Body of pancreas (tissue), 4 donors: Measurements from ENCODE around the gene ING3. TPM values are rescaled to one million over a fixed set of nuclear protein-coding genes. Genes with fewer than 3 reads are reported as not detected.

Experiments
- ATAC-seq: fragments of 150-250 bp; one replicate; pipeline ENCODE4 v1.9.1; 2016
- DNase-seq, 4 donors: peaks; one replicate each; pipeline ENCODE4 v3.0.0-alpha.2; 2019
- H3K27ac ChIP-seq, 4 donors: fragments of 200-600 bp; sonication (generic); 1 replicate in 3 of 4; 2 replicates in 1 of 4; pipeline versions ENCODE4 v1.5.1 to v1.6.1; 2016 to 2019; ENCODE audit warnings: mild to moderate bottlenecking in 1 of 4, mixed read lengths in 1 of 4, moderate library complexity in 1 of 4
- H3K27me3 ChIP-seq, 2 donors: fragments of 200-600 bp; sonication (generic); one replicate each; pipeline ENCODE4 v1.6.0; 2016; ENCODE audit warnings: mild to moderate bottlenecking in 1 of 2
- H3K36me3 ChIP-seq, 2 donors: fragments of 200-600 bp; sonication (generic); replicated peaks in 1 of 2; 2 replicates each; pipeline ENCODE4 v1.5.1; 2016; ENCODE audit warnings: low read depth in 2 of 2; ENCODE audit not compliant: insufficient read depth in 1 of 2
- H3K4me1 ChIP-seq: fragments of 200-600 bp; sonication (generic); one replicate; pipeline ENCODE4 v1.6.0; 2016
- H3K4me3 ChIP-seq, 2 donors: fragments of 200-600 bp; sonication (generic); 1 replicate in 1 of 2; 2 replicates in 1 of 2; pipeline ENCODE4 v1.5.1; 2016 to 2019
- H3K9me3 ChIP-seq, 3 donors: fragments of 200-600 bp; sonication (generic); 1 replicate in 2 of 3; 2 replicates in 1 of 3; pipeline ENCODE4 v1.5.1; 2016
- POLR2A ChIP-seq, 3 donors: fragments of 450-650 bp; IDR thresholded peaks; one replicate each; pipeline ENCODE4 v1.6.1; 2016; ENCODE audit warnings: antibody characterized with exemption in 3 of 3, mild to moderate bottlenecking in 2 of 3
- WGBS, 2 donors: methylation state at CpG; one replicate each; pipeline ENCODE4 v1.1.5; 2017; 5-methylcytosine and 5-hydroxymethylcytosine counted together
- intact Hi-C: fragments of 100-400 bp; cut with DNase I; formaldehyde crosslinking; loops from one replicate; pipeline ENCODE4 v1.15.1; 2023
- total RNA-seq, 2 donors: library from RNA; depleted of rRNA; stranded (reverse); fragments of >200 nt; gene quantifications; one replicate each; pipeline ENCODE4 v1.1.0, GENCODE V29; 2016
- TF ChIP-seq, protein P1 (sequence below), 7 experiments: fragments of 450-650 bp in 4 of 7; fragments of 200-600 bp in 3 of 7; sonication (generic) in 3 of 7; IDR thresholded peaks; one replicate each; pipeline ENCODE4 v1.5.1; 2016 to 2019; ENCODE audit warnings: antibody characterized with exemption in 7 of 7

ING3 gene
- total RNA-seq, 2 donors from 2014 or later: 7.6 to 9.1 TPM

- Histone ChIP-seq H3K4me3 (no peak overlapping the region), H3K27ac (no peak overlapping the region), H3K9me3 (no peaks in the 10 kb centered on the region), H3K4me1 (no peaks in the 10 kb centered on the region), H3K27me3 (no peaks in the 10 kb centered on the region), H3K36me3 (peaks cover 0 to 19% of the 10 kb centered on the region in 2 donors)
- no peak for ATAC-seq
- intact Hi-C loops: no loop called here
- TF ChIP-seq POLR2A (IDR thresholded peaks at IDR 0.05): no peak
- TF ChIP-seq, protein P1, sequence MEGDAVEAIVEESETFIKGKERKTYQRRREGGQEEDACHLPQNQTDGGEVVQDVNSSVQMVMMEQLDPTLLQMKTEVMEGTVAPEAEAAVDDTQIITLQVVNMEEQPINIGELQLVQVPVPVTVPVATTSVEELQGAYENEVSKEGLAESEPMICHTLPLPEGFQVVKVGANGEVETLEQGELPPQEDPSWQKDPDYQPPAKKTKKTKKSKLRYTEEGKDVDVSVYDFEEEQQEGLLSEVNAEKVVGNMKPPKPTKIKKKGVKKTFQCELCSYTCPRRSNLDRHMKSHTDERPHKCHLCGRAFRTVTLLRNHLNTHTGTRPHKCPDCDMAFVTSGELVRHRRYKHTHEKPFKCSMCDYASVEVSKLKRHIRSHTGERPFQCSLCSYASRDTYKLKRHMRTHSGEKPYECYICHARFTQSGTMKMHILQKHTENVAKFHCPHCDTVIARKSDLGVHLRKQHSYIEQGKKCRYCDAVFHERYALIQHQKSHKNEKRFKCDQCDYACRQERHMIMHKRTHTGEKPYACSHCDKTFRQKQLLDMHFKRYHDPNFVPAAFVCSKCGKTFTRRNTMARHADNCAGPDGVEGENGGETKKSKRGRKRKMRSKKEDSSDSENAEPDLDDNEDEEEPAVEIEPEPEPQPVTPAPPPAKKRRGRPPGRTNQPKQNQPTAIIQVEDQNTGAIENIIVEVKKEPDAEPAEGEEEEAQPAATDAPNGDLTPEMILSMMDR (IDR thresholded peaks at IDR 0.05): no peak
- DNase-seq: no peak
Measured at GRCh38 chr7:120966961-120967360, 16.4 kb downstream of the ING3 start.

- H3K36me3 ChIP-seq: peaks cover 0 to 24% of the 10 kb centered on the region in 2 donors
- 82 to 86% methylated on average over 1 of the region's 1 CpG for WGBS, 2 donors
- H3K27me3 ChIP-seq: no peaks in the 10 kb centered on the region
- DNase-seq (no peak), ATAC-seq (no peak)
- TF ChIP-seq, protein P1 (IDR thresholded peaks at IDR 0.05): no peak
- no peak for TF ChIP-seq POLR2A (IDR thresholded peaks at IDR 0.05)
- H3K4me1 ChIP-seq: no peaks in the 10 kb centered on the region
- H3K27ac ChIP-seq: no peak overlapping the region
- H3K9me3 ChIP-seq: no peaks in the 10 kb centered on the region
- intact Hi-C loops: no loop called here
- H3K4me3 ChIP-seq: no peak overlapping the region
Measured at GRCh38 chr7:120973849-120974248, 23.3 kb downstream of the ING3 start.

GRCh38 chr7:120979765-120980499 is 29.4 kb downstream of the ING3 start:
- no peak for TF ChIP-seq POLR2A (IDR thresholded peaks at IDR 0.05)
- TF ChIP-seq, protein P1 (IDR thresholded peaks at IDR 0.05): no peak
- intact Hi-C loops: no loop called here
- Histone ChIP-seq H3K4me1 (no peaks in the 10 kb centered on the region), H3K27ac (no peak overlapping the region), H3K4me3 (no peak overlapping the region), H3K27me3 (no peaks in the 10 kb centered on the region), H3K9me3 (no peaks in the 10 kb centered on the region), H3K36me3 (peaks cover 0 to 2% of the 10 kb centered on the region in 2 donors)
- DNase-seq (no peak), ATAC-seq (no peak)
- WGBS, 2 donors: 4 to 9% methylated on average over 1 of the region's 1 CpG

DNA sequence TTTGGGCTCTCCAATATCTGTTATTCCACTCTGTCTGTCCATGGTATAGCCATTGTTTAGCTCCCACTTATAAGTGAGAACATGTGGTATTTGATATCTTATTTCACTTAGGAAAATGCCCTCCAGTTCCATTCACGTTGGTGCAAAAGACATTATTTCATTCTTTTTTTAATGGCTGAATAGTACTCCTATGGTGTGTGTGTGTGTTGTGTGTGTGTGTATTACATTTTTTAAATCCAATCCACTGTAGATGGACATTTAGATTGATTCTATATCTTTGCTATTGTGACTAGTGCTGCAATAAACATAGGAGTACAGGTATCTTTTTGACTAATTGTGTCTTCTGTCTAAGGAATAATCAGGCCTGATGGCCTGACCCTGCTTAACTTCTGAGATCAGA is 30.5 kb downstream of the ING3 start:
- Histone ChIP-seq H3K27me3 (no peaks in the 10 kb centered on the region), H3K36me3 (no peaks in the 10 kb centered on the region), H3K9me3 (no peaks in the 10 kb centered on the region), H3K4me3 (no peak overlapping the region), H3K27ac (no peak overlapping the region), H3K4me1 (no peaks in the 10 kb centered on the region)
- intact Hi-C loops: no loop called here
- WGBS, 2 donors: 68 to 79% methylated on average over 1 of the region's 1 CpG
- ATAC-seq (no peak), DNase-seq (no peak)
- TF ChIP-seq, protein P1 (IDR thresholded peaks at IDR 0.05): no peak
- no peak for TF ChIP-seq POLR2A (IDR thresholded peaks at IDR 0.05)
